SK-N-SH (cell line): Measurements from ENCODE around the gene PTPRC. TPM values are rescaled to one million over a fixed set of nuclear protein-coding genes. Genes with fewer than 3 reads are reported as not detected.
A peak's percentile ranks its signal among the peaks of the same experiment; 100 is the strongest.

Experiments
- CTCF ChIA-PET: fragments of 300-600, 350-600 bp; formaldehyde crosslinking; extraction: SDS; loops from one replicate; lab custom pipeline; 2021; lab: Yijun Ruan, JAX
- POLR2A ChIA-PET: fragments of 350-600 bp; sonication (Branson Sonifier 250); formaldehyde crosslinking; extraction: SDS; loops from one replicate; lab custom pipeline; 2020; ENCODE audit warnings: antibody characterized with exemption, inconsistent platforms; lab: Yijun Ruan, JAX
- DNase-seq: peaks from one replicate; pipeline ENCODE4 v3.0.0; 2012
- H2AFZ ChIP-seq: fragments of 200-600 bp; sonication (generic); 2 replicates; pipeline ENCODE4 v1.8.1; 2016; ENCODE audit warnings: antibody characterized with exemption, mild to moderate bottlenecking, low read depth
- H3F3A ChIP-seq: fragments of 200-600 bp; sonication (generic); replicated peaks from 2 replicates; pipeline ENCODE3; 2016; ENCODE audit warnings: antibody characterized with exemption, mild to moderate bottlenecking; ENCODE audit not compliant: insufficient read depth
- H3K27ac ChIP-seq, 2 experiments: fragments of 200-500 bp in 1 of 2; fragments of 200-600 bp in 1 of 2; sonication (Bioruptor generic) in 1 of 2; sonication (generic), shearing (Covaris generic) in 1 of 2; 2 replicates each; pipeline versions ENCODE4 v1.5.1 to v1.6.1; 2014 to 2016; ENCODE audit warnings: low read depth in 2 of 2, inconsistent platforms in 1 of 2, low read length in 1 of 2, mild to moderate bottlenecking in 1 of 2, mixed read lengths in 1 of 2
- H3K27me3 ChIP-seq: fragments of 200-600 bp; sonication (generic), shearing (Covaris generic); 2 replicates; pipeline ENCODE4 v1.6.1; 2016; ENCODE audit warnings: mixed run types; ENCODE audit not compliant: insufficient read depth
- H3K36me3 ChIP-seq, 2 experiments: fragments of 200-500 bp in 1 of 2; fragments of 200-600 bp in 1 of 2; sonication (Bioruptor generic) in 1 of 2; sonication (generic) in 1 of 2; replicated peaks in 1 of 2; 2 replicates each; pipeline versions ENCODE3 to v1.5.1; 2014 to 2016; ENCODE audit warnings: low read length in 1 of 2, mild to moderate bottlenecking in 1 of 2; ENCODE audit not compliant: insufficient read depth in 2 of 2, control insufficient read depth in 1 of 2
- H3K4me1 ChIP-seq, 2 experiments: fragments of 200-500 bp in 1 of 2; fragments of 200-600 bp in 1 of 2; sonication (Bioruptor generic) in 1 of 2; sonication (generic), shearing (Covaris generic) in 1 of 2; 2 replicates each; pipeline versions ENCODE4 v1.5.1 to v1.6.1; 2014 to 2016; ENCODE audit warnings: low read depth in 1 of 2, low read length in 1 of 2, mixed run types in 1 of 2; ENCODE audit not compliant: insufficient read depth in 2 of 2, control insufficient read depth in 1 of 2
- H3K4me2 ChIP-seq: fragments of 200-600 bp; sonication (generic), shearing (Covaris generic); 2 replicates; pipeline ENCODE4 v1.6.1; 2017; ENCODE audit warnings: mixed run types
- H3K4me3 ChIP-seq, 2 experiments: fragments of 200-500 bp in 1 of 2; fragments of 200-600 bp in 1 of 2; sonication (Bioruptor generic) in 1 of 2; sonication (generic), shearing (Covaris generic) in 1 of 2; 2 replicates each; pipeline versions ENCODE4 v1.5.1 to v1.8.1; 2014 to 2016; ENCODE audit warnings: low read depth in 2 of 2, inconsistent platforms in 1 of 2, low read length in 1 of 2, mild to moderate bottlenecking in 1 of 2, mixed read lengths in 1 of 2, moderate library complexity in 1 of 2
- H3K79me2 ChIP-seq: fragments of 200-600 bp; sonication (generic); 2 replicates; pipeline ENCODE4 v1.8.1; 2017; ENCODE audit warnings: mild to moderate bottlenecking; ENCODE audit not compliant: insufficient read depth
- H3K9ac ChIP-seq: fragments of 200-600 bp; sonication (generic); 2 replicates; pipeline ENCODE4 v1.6.1; 2017; ENCODE audit warnings: mixed run types
- H3K9me2 ChIP-seq: fragments of 200-600 bp; sonication (generic); 2 replicates; pipeline ENCODE4 v1.6.1; 2017; ENCODE audit warnings: mixed run types
- H3K9me3 ChIP-seq: fragments of 200-600 bp; sonication (generic); 2 replicates; pipeline ENCODE4 v1.6.1; 2017; ENCODE audit warnings: mixed run types, mild to moderate bottlenecking, moderate library complexity
- H4K20me1 ChIP-seq: fragments of 200-600 bp; sonication (generic); 2 replicates; pipeline ENCODE4 v1.6.1; 2017; ENCODE audit warnings: mild to moderate bottlenecking, mixed run types; ENCODE audit not compliant: insufficient read depth
- CTCF ChIP-seq: fragments of 200-600 bp; sonication (generic); IDR thresholded peaks from 2 replicates; pipeline ENCODE4 v1.6.1; 2017; ENCODE audit warnings: antibody characterized with exemption, mild to moderate bottlenecking, moderate library complexity
- ELF1 ChIP-seq: IDR thresholded peaks from 2 replicates; pipeline ENCODE4 v1.4.0; 2012
- EZH2phosphoT487 ChIP-seq: fragments of 200-600 bp; sonication (generic); IDR thresholded peaks from 2 replicates; pipeline ENCODE4 v1.6.1; 2017; ENCODE audit warnings: low read depth, mixed run types, mild to moderate bottlenecking, antibody characterized with exemption, moderate library complexity, borderline replicate concordance
- GATA2 ChIP-seq: sonication (generic); formaldehyde crosslinking; IDR thresholded peaks from 2 replicates; pipeline ENCODE4 v1.5.0; 2020; ENCODE audit warnings: mild to moderate bottlenecking, missing genetic modification reagents
- IRF3 ChIP-seq: fragments of 150-350 bp; IDR thresholded peaks from 2 replicates; pipeline ENCODE4 v1.6.1; 2016; ENCODE audit warnings: mild to moderate bottlenecking, low read depth, low read length
- JUND ChIP-seq: IDR thresholded peaks from 2 replicates; pipeline ENCODE4 v1.4.0; 2012
- RCOR1 ChIP-seq: fragments of 150-350 bp; IDR thresholded peaks from 2 replicates; pipeline ENCODE4 v1.6.1; 2017; ENCODE audit warnings: antibody characterized with exemption, low read length
- TCF12 ChIP-seq: IDR thresholded peaks from 2 replicates; pipeline ENCODE4 v1.4.0; 2012
- TEAD4 ChIP-seq: IDR thresholded peaks from 2 replicates; pipeline ENCODE4 v1.4.0; 2012; ENCODE audit warnings: mild to moderate bottlenecking, borderline replicate concordance; ENCODE audit not compliant: insufficient read depth
- YY1 ChIP-seq: IDR thresholded peaks from 2 replicates; pipeline ENCODE4 v1.4.0; 2012; ENCODE audit warnings: low read depth, mild to moderate bottlenecking
- WGBS: methylation state at CpG from one replicate; pipeline ENCODE4 v1.1.6; 2017; ENCODE audit warnings: low lambda C conversion rate; 5-methylcytosine and 5-hydroxymethylcytosine counted together
- polyA plus RNA-seq, 3 experiments: library from polyadenylated mRNA; depleted of rRNA; stranded (reverse); fragments of >200 nt; gene quantifications; 2 replicates each; pipeline ENCODE4 v1.2.3, GENCODE V29; 2012
- TF ChIP-seq, protein P1 (sequence below): IDR thresholded peaks from 2 replicates; pipeline ENCODE4 v1.4.0; 2012; ENCODE audit warnings: low read depth, borderline replicate concordance

The PTPRC gene
- polyA plus RNA-seq, 1 of the 3 experiments (the other 2 are of a cell fraction), result 0.03 TPM

- Histone ChIP-seq H3K27me3 (no peaks in the 10 kb centered on the region), H3F3A (no peaks in the 10 kb centered on the region), H3K79me2 (no peaks in the 10 kb centered on the region), H2AFZ (no peak overlapping the region), H3K27ac (no peak overlapping the region), H3K9ac (no peak overlapping the region), H3K4me3 (no peak overlapping the region), H3K4me2 (no peak overlapping the region), H3K9me2 (no peaks in the 10 kb centered on the region), H3K36me3 (no peaks in the 10 kb centered on the region), H3K4me1 (peaks cover 0 to 9% of the 10 kb centered on the region in 2 experiments; a peak in 2 of 4 replicates), H3K9me3 (no peaks in the 10 kb centered on the region), H4K20me1 (no peaks in the 10 kb centered on the region)
- POLR2A ChIA-PET, result no interaction called here
- TF ChIP-seq CTCF, result no peak
- no peak for TF ChIP-seq TEAD4
- TF ChIP-seq RCOR1, result no peak
- TF ChIP-seq IRF3, result no peak
- peak; percentile 51 for TF ChIP-seq GATA2 (CRISPR knock-in tag)
- TF ChIP-seq, protein P1, sequence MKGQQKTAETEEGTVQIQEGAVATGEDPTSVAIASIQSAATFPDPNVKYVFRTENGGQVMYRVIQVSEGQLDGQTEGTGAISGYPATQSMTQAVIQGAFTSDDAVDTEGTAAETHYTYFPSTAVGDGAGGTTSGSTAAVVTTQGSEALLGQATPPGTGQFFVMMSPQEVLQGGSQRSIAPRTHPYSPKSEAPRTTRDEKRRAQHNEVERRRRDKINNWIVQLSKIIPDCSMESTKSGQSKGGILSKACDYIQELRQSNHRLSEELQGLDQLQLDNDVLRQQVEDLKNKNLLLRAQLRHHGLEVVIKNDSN, result no peak
- no peak for TF ChIP-seq EZH2phosphoT487
- no peak for TF ChIP-seq YY1
- CTCF ChIA-PET, result interaction anchor here (1.1 to 1.4 kb wide), 2 partner anchors 16 kb away, joined by 6 read pairs; no protein-coding TSS in a partner anchor
- DNase-seq, result peak; percentile 11
- 87% methylated on average over 4 of the region's 4 CpGs for WGBS
These were observed 63.1 kb downstream of the PTPRC start for GRCh38 chr1:198701766-198702539.

DNA sequence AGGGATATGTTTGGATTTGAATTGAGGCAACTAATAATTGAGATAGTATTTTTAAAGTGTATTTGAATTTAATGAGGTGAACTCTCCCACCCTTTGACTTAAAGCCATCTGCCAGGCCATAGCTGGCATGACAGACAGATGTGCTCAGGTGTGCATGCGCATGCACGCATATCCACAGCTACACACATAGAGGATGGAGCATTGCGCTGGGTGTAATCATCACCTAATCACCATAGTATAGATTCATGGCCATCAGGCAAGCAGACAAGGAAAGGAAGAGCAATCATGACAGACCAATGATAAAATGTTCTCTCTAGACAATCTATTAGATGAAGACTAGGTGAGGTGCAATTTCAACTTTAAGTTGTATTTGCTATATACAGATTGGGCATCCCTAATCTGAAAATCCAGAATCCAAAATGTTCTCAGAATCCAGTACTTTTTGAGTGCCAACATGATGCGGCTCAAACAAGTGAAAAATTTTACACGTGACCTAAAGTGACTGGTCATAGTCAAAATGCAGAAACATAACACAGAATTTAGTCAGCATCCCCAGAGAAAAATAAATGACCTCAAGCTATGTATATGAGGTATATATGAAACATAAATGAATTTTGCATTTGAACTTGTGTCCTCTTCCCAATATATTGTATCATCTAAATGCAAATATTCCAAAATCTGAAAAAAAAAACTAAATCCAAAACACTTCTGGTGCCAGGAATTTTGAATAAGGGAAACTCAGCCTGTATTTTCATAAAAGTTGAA lies 70.1 kb downstream of the PTPRC start:
- no peaks in the 10 kb centered on the region for H3K9me2 ChIP-seq
- H3K4me3 ChIP-seq, result no peak overlapping the region
- H3K4me1 ChIP-seq, result no peaks in the 10 kb centered on the region; a peak in 1 of 4 replicates
- no peak overlapping the region for H2AFZ ChIP-seq
- no peak overlapping the region for H3K4me2 ChIP-seq
- no peak for DNase-seq
- H3K27me3 ChIP-seq, result no peaks in the 10 kb centered on the region
- no peaks in the 10 kb centered on the region for H3K9me3 ChIP-seq
- H3K9ac ChIP-seq, result no peak overlapping the region
- CTCF ChIA-PET, result no interaction called here
- H4K20me1 ChIP-seq, result no peaks in the 10 kb centered on the region
- no peak for TF ChIP-seq ELF1
- no peak for TF ChIP-seq TCF12
- TF ChIP-seq IRF3, result no peak
- TF ChIP-seq JUND, result no peak
- 95% methylated on average over 5 of the region's 5 CpGs for WGBS
- H3K27ac ChIP-seq, result no peak overlapping the region
- no peaks in the 10 kb centered on the region for H3K36me3 ChIP-seq
- POLR2A ChIA-PET, result no interaction called here
- H3K79me2 ChIP-seq, result no peaks in the 10 kb centered on the region
- no peaks in the 10 kb centered on the region for H3F3A ChIP-seq
